Measurements from ENCODE around the gene FAM90A1.
"Not testable (repeated sequence)": the region's sequence is repeated elsewhere in the genome, so short reads cannot be mapped to it uniquely, and the experiment has no call there.

FAM90A1 gene

DNA sequence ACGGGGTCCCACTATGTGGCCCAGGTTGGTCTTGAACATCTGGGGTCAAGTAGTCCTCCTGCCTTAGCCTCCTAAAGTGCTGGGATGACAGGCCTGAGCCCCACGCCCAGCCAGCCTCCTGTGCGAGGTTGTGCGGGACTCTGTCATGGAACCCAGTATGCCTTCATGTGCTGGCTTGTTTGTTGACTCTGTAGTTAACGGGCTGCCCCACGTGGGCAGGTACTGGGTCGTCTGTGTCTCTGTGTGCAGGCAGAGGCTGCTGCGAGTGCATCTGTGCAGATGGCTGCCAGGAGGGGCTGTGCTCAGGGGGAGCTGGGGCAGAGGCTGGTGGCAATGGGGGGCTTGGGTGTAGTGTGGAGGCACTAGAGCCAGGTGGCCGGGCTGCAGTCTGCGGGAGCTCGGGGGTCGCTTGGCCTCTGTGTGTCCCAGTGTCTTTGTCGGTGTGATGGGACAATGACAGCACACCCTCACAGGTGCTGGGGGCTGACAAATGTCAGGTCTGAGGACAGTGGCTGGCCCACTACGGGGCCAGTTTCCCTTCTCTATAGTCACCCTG lies 6.0 kb upstream of the FAM90A1 start:
- DNase-seq, result not testable (repeated sequence)

DNA sequence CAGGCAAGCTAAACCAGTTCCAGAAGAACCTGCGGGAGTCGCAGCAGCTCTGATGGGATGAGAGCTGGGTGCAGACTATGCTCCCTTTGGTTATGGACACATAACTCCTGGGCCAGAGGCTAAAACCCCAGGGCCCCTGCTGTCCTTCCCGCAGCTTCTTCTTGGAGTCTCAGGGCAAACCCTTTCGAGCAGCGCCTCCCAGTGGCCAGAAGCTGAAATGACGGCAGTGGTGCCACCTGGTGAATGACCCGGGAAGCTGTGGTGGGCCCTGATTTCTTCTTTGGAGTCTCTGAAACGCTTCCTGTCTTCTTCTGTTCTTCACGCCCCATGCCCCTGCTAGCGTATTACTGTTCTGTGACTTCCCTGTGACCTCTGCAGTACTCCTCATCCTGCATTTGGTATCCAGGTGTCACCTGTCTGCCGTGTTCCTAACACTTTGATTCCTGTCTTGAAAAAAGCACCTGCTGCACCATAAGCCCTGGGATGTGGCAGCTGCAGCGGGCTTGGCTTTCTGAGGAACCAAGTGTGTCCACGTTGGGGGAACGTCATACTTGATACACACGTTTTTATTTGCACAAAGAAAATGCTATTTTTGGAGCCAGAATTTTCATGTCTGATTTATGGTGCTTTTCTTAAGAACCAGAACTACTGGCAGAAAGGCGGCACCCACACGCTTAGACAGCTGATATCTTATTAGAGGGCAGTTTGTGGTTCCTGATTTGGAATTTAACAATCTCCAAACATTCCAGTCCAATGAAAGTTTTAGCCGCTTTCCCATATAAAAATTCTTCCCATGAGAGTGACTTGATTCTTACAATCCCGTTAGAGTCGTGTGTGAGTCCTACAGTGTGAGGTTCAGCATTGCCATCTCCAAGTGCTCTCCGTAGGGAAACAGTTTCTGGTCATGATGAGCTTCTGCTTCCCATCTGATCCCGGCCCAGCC lies 4.5 kb upstream of the FAM90A1 start:
- peak; percentile 41 for DNase-seq

DNA sequence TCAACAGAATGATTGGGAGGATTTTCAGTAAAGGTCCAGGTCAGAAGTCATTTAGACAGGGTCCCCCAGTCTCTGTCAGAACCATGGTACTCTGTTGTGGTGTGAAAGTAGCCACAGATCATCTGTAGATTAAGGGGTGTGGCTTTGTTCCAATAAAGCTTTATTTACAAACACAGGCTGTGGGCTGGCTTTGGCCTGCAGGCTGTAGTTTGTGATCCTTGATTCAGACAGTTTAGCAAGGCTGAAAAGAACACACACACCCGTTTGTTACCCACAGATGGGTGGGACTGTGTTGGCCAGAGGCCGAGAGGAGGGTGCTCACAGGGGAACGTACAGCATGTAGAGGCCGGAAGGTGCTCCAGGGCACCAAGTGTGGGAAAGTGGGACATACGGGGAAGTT lies 3.6 kb upstream of the FAM90A1 start:
- DNase-seq, result not testable (repeated sequence)

DNA sequence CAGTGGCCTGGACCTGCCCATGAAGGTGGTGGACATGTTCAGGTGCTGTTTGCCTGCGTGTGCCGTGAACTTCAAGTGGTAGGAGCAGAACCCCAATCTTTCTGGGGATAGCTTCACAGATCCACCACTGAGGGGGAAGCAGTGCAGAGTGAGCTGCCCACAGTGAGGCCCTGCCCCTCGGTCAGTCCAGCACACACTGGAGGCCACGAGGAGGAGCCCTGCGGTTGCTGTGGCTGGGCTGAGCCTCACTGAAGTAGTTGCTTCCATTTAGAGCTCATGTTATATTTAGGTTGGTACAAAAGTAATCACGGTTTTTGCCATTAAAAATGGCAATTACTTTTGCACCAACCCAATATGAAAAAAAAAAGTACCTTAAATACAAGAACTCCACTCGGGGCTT lies 2.1 kb upstream of the FAM90A1 start:
- not testable (repeated sequence) for DNase-seq

DNA sequence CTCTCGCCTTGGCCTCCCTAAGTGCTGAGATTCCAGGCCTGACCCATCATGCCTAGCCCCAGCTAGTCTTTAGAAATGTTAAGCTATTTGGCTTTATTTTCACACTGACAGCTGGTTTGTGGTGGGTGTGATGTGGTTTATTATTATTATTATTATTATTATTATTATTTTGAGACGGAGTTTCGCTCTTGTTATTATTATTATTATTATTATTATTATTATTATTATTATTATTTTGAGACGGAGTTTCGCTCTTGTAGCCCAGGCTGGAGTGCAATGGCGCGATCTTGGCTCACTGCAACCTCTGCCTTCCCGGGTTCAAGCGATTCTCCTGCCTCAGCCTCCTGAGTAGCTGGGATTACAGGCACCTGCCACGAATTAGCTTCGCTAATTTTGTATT lies 1.2 kb upstream of the FAM90A1 start:
- not testable (repeated sequence) for DNase-seq

DNA sequence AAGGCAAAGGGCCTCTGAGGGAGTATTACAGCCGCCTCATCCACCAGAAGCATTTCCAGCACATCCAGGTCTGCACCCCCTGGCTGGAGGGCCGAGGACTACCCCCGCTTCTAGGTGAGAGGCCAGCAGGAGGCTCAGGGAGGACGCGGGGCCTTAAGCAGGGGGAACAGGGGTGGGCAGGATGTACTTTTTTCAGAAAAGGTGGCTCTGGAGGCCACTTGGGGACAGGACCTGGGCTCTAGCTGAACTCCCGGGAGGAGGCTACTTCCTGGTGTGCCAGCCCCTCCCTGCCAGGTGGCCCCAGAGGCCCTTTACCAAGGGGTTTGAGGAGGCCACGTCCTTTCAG lies 287 bp upstream of the FAM90A1 start:
- not testable (repeated sequence) for DNase-seq

DNA sequence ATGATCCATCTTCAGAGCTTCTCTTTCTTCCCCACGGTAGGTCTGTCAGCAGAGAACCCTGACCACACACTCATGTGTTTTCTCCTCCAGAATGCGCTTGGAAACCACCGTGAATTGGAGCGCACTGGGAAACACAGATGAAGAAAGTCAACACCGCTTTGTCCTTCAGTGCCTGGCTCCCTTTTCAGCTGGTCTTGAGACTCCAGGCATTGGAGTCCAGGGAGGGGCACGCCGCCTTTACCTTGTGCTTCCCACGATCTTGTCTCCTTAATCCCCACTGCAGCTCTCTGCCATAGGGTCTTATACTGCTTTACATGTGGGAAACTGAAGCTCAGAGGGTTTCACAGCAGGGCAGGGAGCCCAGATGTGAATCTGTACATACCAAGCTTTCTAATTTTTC lies 1.1 kb downstream of the FAM90A1 start:
- DNase-seq, result peak; percentile 27

DNA sequence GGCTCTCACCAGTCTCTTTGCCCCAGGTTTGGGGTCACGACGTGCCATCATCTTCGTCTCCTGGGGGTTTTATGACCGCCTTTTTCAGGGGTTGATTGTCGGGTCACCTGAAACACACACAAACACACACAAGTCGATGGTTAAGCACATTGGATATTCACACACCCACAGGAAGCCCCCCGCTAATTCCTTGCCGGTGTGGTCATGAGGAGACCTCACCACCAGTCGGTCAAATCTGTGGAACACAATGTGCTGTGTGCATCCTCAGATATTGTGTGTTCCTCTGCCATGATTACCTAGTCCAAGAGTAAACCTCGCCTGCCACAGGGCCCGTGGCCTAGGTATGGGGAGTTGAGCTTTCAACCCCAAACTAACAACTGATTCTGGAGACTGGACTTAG lies 2.6 kb downstream of the FAM90A1 start:
- DNase-seq, result not testable (repeated sequence)

DNA sequence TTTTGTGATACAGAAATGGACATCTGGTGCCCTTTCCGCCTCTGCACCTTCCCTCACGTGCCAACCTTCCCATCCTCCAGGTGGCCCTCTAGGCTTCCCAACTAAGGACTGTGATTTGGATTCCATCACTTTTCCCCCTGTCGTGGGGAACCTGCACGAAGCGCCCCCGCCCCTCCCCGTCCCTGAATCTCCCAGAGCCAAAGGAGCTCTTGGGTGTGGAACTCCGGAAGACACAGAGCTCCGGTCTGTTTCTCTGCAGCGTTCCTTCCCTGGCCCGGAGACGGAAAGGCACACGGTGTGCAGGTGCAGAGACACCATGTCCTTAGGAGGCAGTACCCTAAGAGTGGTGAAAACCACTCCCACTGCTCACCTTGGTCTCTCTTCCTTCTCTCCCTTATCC lies 3.8 kb downstream of the FAM90A1 start:
- not testable (repeated sequence) for DNase-seq

DNA sequence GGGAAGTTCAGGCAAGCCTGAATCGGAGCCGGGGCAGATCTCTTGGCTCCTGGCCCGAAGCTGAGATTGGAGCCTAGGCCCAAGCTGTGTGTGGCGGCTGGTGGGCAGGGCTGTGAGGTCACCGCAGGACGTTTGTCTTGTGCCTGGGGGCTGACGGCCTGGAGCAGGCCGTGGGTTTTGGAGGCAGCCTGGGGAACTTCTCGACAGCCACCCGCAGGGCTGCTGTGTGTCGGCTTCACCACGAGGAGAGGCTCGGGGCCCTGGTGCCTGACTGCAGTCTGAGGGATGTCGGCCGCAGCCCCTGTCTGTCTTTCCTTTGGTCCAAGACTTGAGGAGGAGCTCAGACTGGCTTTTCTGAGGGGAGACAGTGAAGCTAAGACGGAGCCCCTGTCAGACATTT lies 5.1 kb downstream of the FAM90A1 start:
- not testable (repeated sequence) for DNase-seq

DNA sequence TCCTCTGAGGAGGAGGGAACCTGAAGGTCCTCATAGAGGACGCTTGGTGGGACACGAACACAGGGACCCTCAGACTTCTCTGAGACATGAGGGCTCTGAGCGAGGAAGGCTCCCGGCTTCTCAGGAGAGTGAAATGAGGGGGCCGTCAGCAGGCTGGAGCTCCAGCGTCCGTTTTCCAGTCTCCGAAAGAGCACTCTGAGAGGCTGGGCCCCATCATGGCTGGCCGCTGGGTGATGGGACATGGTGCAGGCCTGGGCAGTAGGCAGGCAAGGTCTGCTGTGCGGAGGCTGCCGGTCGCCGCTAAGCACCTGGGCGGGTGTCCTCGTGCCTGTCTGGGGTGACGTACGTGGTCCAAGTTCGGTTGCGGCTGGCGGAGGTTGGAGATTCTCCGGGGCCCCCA lies 5.6 kb downstream of the FAM90A1 start:
- DNase-seq, result not testable (repeated sequence)

DNA sequence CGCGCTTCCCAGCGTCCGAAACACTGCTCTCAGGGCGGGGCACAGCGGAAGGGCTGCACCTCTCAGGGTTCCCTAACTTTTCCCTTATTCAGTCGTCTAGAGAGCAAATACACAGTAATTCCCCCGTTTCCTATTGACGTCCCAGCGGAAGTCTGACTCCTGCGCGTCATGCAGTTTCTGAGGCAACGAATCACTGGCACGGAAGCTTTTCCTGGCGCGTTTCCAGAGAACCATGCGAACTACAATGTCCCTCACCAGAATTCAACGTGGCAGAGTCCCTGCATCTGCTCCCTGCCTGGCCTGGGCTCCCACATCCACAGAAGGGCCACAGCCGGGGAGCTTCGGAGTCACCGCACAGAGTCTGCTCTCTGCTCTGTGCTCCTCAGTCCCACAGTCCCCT lies 6.0 kb downstream of the FAM90A1 start:
- DNase-seq, result not testable (repeated sequence)

DNA sequence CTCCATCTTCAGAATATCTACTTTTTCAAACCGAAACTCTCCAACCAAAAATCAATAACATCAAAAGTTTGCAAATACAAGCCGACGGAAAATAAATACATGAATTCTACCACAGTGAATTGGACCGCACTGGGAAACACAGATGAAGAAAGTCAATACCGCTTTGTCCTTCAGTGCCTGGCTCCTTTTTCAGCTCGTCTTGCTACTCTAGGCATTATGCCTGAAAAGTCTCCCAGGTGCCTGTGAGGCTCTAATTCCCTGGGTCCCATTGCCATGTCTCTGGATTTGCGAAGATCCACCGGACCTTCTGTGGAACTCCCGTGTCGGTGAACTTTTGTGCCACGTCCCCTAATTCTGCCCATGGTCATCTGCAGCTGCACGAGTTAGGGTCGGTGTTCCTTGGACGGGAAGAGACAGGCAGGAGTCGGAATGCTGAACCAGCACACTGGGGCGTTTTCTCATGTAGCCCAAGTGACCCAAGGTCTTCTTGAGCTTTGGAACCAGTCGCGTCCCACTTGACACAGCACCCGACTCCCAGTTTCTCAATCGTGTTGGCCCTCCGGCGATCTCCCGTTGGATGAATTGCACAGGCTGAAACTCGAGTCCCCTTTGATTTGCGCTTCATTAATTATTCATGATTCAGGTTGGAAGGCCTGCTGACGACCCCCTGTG lies 8.6 kb downstream of the FAM90A1 start:
- not testable (repeated sequence) for DNase-seq

DNA sequence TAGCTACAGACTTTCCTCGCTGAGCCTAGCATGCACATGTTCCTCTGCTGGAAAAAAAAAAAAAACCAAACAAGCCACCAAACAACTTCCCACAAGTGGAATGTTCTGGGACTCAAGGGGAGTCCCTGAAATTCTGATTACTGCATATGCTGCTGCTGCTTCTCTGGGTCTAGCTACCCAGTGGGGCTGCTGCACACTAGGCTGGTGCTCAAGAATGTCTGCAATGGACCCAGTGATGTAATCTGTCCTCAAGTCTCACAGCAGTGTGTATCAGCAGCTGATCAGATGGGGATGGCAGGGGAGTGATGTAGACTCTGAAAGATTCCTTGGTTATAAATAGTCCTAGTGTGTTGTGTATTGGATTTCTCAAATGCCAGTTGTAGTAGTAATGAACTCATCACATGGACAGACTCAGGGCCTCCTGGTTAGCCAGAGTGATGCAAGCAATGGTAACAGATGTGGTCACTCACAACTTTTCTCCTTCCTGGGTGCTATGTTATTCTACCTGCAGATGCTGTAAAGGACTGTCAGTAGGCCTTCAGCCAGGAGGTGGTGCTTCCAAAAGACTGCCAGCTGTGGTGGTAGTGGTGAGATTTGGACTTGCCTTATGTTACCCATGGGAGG lies 29.6 kb downstream of the FAM90A1 start:
- DNase-seq, result not testable (repeated sequence)

DNA sequence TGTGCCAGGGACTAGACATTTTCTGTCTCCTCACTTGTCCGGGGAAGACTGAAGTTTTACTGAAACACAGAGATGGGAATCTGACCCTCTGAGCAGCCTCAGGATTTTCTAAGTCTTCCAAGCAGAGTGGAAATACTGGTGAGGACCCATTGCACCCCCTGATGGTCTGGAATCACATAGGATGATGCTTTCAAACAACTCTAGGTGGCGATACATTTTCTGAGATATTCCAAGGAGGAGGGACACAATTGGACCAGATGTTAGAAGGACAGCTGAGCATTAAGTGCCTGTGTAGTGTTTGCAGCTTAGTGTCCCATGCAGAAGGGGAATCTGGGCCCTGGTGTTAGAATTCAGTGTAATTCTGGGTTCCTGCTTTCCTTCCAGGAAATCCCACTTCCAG lies 39.3 kb downstream of the FAM90A1 start:
- DNase-seq, result peak; percentile 2

DNA sequence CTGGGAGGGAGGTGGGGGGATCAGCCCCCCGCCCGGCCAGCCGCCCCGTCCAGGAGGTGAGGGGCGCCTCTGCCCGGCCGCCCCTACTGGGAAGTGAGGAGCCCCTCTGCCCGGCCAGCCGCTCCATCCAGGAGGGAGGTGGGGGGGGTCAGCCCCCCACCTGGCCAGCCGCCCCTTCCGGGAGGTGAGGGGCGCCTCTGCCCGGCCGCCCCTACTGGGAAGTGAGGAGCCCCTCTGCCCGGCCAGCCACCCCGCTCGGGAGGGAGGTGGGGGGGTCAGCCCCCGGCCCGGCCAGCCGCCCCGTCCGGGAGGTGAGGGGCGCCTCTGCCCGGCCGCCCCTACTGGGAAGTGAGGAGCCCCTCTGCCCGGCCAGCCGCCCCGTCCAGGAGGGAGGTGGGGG lies 43.2 kb downstream of the FAM90A1 start:
- not testable (repeated sequence) for DNase-seq

DNA sequence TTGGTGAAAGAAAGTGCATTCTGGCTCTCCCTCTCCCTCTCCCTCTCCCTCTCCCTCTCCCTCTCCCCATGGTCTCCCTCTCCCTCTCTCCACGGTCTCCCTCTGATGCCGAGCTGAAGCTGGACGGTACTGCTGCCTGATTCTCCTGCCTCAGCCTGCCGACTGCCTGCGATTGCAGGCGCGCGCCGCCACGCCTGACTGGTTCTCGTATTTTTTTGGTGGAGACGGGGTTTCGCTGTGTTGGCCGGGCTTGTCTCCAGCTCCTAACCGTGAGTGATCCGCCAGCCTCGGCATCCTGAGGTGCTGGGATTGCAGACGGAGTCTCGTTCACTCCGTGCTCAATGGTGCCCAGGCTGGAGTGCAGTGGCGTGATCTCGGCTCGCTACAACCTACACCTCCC lies 44.1 kb downstream of the FAM90A1 start:
- DNase-seq, result not testable (repeated sequence)

DNA sequence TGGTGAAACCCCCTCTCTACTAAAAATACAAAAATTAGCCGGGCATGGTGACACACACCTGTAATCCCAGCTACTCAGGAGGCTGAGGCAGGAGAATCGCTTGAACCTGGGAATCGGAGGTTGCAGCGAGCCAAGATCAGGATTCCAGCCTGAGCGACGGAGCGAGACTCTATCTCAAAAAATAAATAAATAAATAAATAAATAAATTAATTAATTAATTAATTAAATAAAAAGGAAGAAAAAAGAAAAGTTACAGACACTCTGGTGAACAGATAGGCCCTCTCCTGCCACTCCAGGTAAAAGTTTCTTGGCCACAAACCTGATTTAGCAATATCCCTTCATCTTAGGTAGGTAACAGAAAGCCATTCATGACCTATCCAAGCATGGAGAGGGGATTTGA lies 44.5 kb downstream of the FAM90A1 start:
- DNase-seq, result not testable (repeated sequence)

DNA sequence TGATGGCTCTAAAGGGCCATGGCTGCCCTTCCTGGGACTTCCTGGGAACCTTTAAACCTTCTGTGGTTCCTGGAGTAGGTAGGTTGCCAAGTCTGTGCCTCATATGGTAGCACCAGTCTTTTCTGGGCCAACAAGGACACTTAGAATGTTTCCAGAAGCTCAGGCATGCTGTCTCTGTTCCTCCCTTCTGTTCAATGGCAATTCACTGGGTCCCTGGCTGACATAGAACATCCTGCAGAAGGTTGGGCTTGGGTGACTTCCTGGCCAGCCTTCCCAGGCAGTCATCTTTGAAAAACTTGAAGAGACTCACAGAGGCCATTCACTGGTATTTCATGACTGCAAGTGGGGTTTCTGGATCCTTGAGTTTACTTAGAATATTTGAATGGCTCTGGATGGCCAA lies 46.1 kb downstream of the FAM90A1 start:
- DNase-seq, result not testable (repeated sequence)

DNA sequence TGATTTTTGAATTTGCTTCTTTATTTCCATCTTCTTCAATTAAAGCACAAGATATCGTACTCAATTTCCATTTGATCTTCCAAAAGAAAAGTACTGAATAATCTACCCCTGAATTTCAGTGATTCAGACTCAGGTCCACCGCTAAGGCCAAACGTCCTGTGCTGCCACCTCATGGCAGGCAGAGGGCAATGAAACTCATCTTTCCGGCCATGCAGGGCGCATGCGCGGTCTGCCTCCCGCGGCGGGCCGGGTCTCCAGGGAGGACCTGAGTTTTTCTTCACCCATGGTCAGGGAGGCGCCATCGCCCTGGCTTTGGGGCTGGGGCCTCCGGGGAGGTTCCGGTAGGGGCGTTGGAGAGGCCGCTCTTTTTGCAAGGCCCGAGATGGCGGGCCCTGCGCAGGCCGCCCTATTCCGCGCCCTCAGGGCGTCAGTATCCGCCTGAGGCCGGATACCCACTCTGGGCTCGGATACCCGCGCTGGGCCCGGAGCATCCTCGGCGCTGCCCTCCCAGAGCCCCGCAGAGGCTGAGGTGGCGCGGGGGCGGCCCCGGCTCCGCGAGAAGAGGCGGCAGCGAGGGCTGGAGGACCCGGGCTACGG lies 47.3 kb downstream of the FAM90A1 start:
- DNase-seq, result peak; percentile 65

DNA sequence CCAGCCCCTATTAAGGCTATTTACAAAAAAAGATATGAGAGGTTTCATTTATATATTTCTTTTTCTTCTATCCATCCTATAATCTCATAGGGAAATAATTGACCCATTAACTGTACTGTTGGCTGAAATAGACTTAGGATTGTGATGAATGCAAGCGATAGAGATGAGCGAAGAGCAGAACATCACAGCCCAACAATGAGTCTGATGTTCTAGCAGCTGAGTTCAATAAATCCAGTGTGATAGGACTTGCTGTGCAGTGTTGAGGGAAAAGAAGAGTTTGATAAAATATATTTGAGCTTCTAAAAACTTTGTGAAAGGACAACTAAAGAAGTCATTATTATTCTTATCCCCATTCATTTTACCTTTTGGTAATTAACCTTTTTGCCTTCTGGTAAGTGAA lies 54.5 kb downstream of the FAM90A1 start:
- DNase-seq, result not testable (repeated sequence)
